Measurements from ENCODE around the gene PLB1.

GRCh38 chr2:28622101-28622499, 126.2 kb downstream of the PLB1 start:
- TF ChIP-seq REST (IDR thresholded peaks at IDR 0.05; ENCODE audit: unreplicated experiment) (no peak), CTCF (conservative IDR thresholded peaks at IDR 0.05; ENCODE audit: low read depth in 2 of 2) (no peak), EZH2 (IDR thresholded peaks at IDR 0.05; ENCODE audit: low read depth, unreplicated experiment) (no peak), POLR2AphosphoS5 (IDR thresholded peaks at IDR 0.05; ENCODE audit: low read depth) (no peak), CREB1 (CRISPR knock-in tag; IDR thresholded peaks at IDR 0.05; ENCODE audit: low read depth) (no peak), EZH2phosphoT487 (IDR thresholded peaks at IDR 0.05; ENCODE audit: unreplicated experiment) (no peak)
